K562 (cell line): ENCODE measurements around the gene CEBPE. TPM values are rescaled to one million over a fixed set of nuclear protein-coding genes. Genes with fewer than 3 reads are reported as not detected.

ENCODE experiments used
- ARNT ChIP-seq, 2 experiments: fragments of 450-650 bp; IDR thresholded peaks; 2 replicates each; pipeline ENCODE4 v1.6.1; 2016; ENCODE audit warnings: mild to moderate bottlenecking in 1 of 2
- BDP1 ChIP-seq: IDR thresholded peaks from 3 replicates; pipeline ENCODE4 v1.6.1; 2011; ENCODE audit not compliant: insufficient read length, insufficient read depth
- ELF1 ChIP-seq: fragments of 200-800 bp; sonication (Bioruptor generic); IDR thresholded peaks from 2 replicates; pipeline ENCODE4 v1.6.1; 2016; ENCODE audit warnings: missing genetic modification characterization, missing compliant biosample characterization
- FOXM1 ChIP-seq, 2 experiments: fragments of 450-650 bp in 1 of 2; sonication (generic) in 1 of 2; formaldehyde crosslinking in 1 of 2; IDR thresholded peaks; 2 replicates each; pipeline versions ENCODE4 v1.6.1 to v1.9.0; 2017 to 2022; ENCODE audit warnings: low read depth in 2 of 2, mild to moderate bottlenecking in 2 of 2, missing genetic modification reagents in 1 of 2, moderate library complexity in 1 of 2
- GTF2A2 ChIP-seq: IDR thresholded peaks from 2 replicates; pipeline ENCODE4 v1.6.1; 2016; ENCODE audit warnings: mild to moderate bottlenecking, missing genetic modification characterization, missing compliant biosample characterization
- KAT2B ChIP-seq: IDR thresholded peaks from one replicate; pipeline ENCODE4 v1.6.1; 2012; ENCODE audit warnings: low read depth, mild to moderate bottlenecking, control low read depth, inconsistent platforms, low read length, moderate library complexity
- KLF10 ChIP-seq: fragments of 250-450 bp; sonication (Bioruptor Pico); IDR thresholded peaks from 2 replicates; pipeline ENCODE4 v1.6.1; 2021; ENCODE audit warnings: matching md5 sums
- NONO ChIP-seq, 2 experiments: fragments of 200-400 bp in 1 of 2; fragments of 450-650 bp in 1 of 2; formaldehyde crosslinking in 1 of 2; IDR thresholded peaks; 2 replicates each; pipeline ENCODE4 v1.6.1; 2017; ENCODE audit warnings: low read depth in 2 of 2, mild to moderate bottlenecking in 2 of 2, moderate library complexity in 2 of 2, low read length in 1 of 2
- NR2F6 ChIP-seq: fragments of 450-650 bp; formaldehyde crosslinking; IDR thresholded peaks from 2 replicates; pipeline ENCODE4 v1.4.0; 2020; ENCODE audit warnings: mild to moderate bottlenecking
- PHF21A ChIP-seq: fragments of 450-650 bp; IDR thresholded peaks from 2 replicates; pipeline ENCODE4 v1.6.1; 2017; ENCODE audit warnings: low read depth, borderline replicate concordance
- RBBP5 ChIP-seq: fragments of 200-600 bp; sonication (generic); IDR thresholded peaks from 2 replicates; pipeline ENCODE4 v1.6.1; 2012; ENCODE audit warnings: borderline replicate concordance, mild to moderate bottlenecking, low read length, control low read depth, inconsistent platforms; ENCODE audit not compliant: insufficient read depth, poor library complexity, severe bottlenecking
- RBM17 ChIP-seq: fragments of 200-400 bp; formaldehyde crosslinking; IDR thresholded peaks from 2 replicates; pipeline ENCODE4 v1.6.1; 2017; ENCODE audit warnings: low read depth, mild to moderate bottlenecking, low read length, borderline replicate concordance
- SIN3A ChIP-seq, 2 experiments: fragments of 150-350 bp in 1 of 2; IDR thresholded peaks; 2 replicates each; pipeline ENCODE4 v1.6.1; 2011 to 2016; ENCODE audit warnings: borderline replicate concordance in 2 of 2, low read depth in 2 of 2, low read length in 2 of 2, mild to moderate bottlenecking in 2 of 2, moderate library complexity in 2 of 2; ENCODE audit not compliant: control insufficient read depth in 1 of 2
- SMAD1 ChIP-seq: fragments of 150-350 bp; IDR thresholded peaks from 2 replicates; pipeline ENCODE4 v1.6.1; 2014; ENCODE audit warnings: low read length, low read depth; ENCODE audit not compliant: partially characterized antibody
- SREBF1 ChIP-seq: fragments of 150-350 bp; IDR thresholded peaks from 2 replicates; pipeline ENCODE4 v1.6.1; 2014; ENCODE audit warnings: antibody characterized with exemption, low read depth, low read length, borderline replicate concordance
- ZKSCAN3 ChIP-seq: fragments of 250-450 bp; sonication (Bioruptor Pico); IDR thresholded peaks from 2 replicates; pipeline ENCODE4 v1.4.0; 2020
- ZNF445 ChIP-seq: fragments of 250-450 bp; sonication (Bioruptor Pico); IDR thresholded peaks from 2 replicates; pipeline ENCODE4 v1.4.0; 2020; ENCODE audit warnings: low read depth, mild to moderate bottlenecking, moderate library complexity
- ZNF76 ChIP-seq: fragments of 250-450 bp; sonication (Bioruptor Pico); IDR thresholded peaks from 2 replicates; pipeline ENCODE4 v1.4.0; 2020; ENCODE audit warnings: mild to moderate bottlenecking, moderate library complexity, borderline replicate concordance
- ZNF780A ChIP-seq: fragments of 250-450 bp; sonication (Bioruptor Pico); IDR thresholded peaks from 2 replicates; pipeline ENCODE4 v1.5.0; 2021; ENCODE audit warnings: mild to moderate bottlenecking
- polyA plus RNA-seq, 8 experiments: library from polyadenylated mRNA; depleted of rRNA in 4 of 8; stranded (reverse) in 5 of 8; unstranded in 3 of 8; fragments of >200 nt; fragmentation: Nextera tagmentation in 2 of 8; fragmentation: Illumina TruSeq in 1 of 8; extraction: Ambion mirVana in 2 of 8; extraction: Trizol in 1 of 8; gene quantifications; 2 replicates each; pipeline versions ENCODE4 v1.2.1 to v1.2.3, GENCODE V29; 2011 to 2014; ENCODE audit warnings: inconsistent platforms in 1 of 8, missing spikeins in 1 of 8
- total RNA-seq, 7 experiments: library from RNA; depleted of rRNA in 6 of 7; stranded (reverse); fragments of >200 nt in 6 of 7; fragmentation: Illumina TruSeq in 2 of 7; extraction: Trizol in 2 of 7; gene quantifications; 2 replicates each; pipeline versions ENCODE4 v1.2.1 to v1.2.3, GENCODE V29; 2011 to 2021; ENCODE audit warnings: low replicate concordance in 1 of 7
- TF ChIP-seq, protein P1 (sequence below): sonication (generic); formaldehyde crosslinking; IDR thresholded peaks from 2 replicates; pipeline ENCODE4 v1.8.0; 2022; ENCODE audit warnings: missing genetic modification reagents, mild to moderate bottlenecking, moderate library complexity, borderline replicate concordance
- TF ChIP-seq, protein P2 (sequence below): IDR thresholded peaks from 3 replicates; pipeline ENCODE4 v1.6.1; 2011; ENCODE audit warnings: borderline replicate concordance, mild to moderate bottlenecking, moderate library complexity; ENCODE audit not compliant: insufficient read length; ENCODE audit errors: extremely low read depth
- TF ChIP-seq, protein P3 (sequence below): fragments of 250-450 bp; sonication (Bioruptor Pico); IDR thresholded peaks from 2 replicates; pipeline ENCODE4 v1.5.1; 2021; ENCODE audit warnings: mild to moderate bottlenecking

CEBPE gene
- total and polyA plus RNA-seq, 9 of the 15 experiments (the other 6 are each of a cell fraction or from before 2014, with no cell fraction given), result 0.09 to 0.15 (median 0.13) TPM; not detected in 6

DNA sequence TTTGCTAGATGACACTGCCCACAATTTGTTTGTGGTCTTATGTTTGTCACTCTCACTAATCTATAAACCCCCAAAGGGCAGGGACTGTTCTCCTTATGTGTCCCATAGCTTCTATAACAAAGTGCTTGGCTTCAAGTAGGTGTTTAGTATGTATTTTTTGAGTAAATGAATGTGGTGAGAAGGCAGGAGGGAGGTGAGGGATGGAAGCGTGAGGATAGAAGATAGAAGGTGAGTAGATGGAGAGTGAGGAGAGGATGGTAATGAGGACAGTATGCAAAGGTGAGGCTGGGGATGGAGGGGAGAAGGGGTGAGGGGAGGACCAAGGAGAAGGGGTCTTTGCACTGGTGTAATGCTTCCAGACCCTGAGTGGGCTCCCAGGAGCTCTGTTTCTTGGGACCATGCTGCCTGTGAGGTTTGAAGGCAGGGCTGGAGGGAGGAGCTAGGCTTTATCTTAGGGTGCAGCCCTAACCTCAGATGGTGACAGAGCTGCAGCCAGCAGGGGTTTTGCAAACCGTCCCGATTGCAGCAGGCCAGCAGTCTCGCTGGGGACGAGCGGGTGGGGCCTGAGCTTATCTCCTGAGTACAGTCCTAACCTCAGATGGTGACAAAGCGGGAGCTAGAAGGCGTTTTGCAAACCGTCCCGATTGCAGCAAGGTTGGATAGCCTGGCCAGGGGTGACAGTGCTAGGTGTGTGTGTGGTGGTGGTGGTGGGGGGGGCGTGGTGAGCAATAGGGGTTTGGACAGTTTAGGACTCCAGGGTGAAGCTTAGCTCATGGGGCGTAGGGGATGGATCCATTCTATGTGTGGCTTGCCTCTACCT, 6.5 kb downstream of the CEBPE start (continued):
- no peak for TF ChIP-seq ELF1 (tag)
- TF ChIP-seq NR2F6, result no peak
- TF ChIP-seq ZNF445, result no peak
- TF ChIP-seq NONO (IDR thresholded peaks at IDR 0.05; ENCODE audit: low read depth in 2 of 2, low read length in 1 of 2), result peak in 1 of 2 experiments; percentile 89; a peak in 1 of 4 replicates
- no peak for TF ChIP-seq SIN3A (IDR thresholded peaks at IDR 0.05; ENCODE audit: borderline replicate concordance in 2 of 2, control insufficient read depth in 1 of 2, low read depth in 2 of 2, low read length in 2 of 2)
- peak; percentile 100 for TF ChIP-seq PHF21A
- TF ChIP-seq ZNF76, result no peak
- TF ChIP-seq, protein P1, sequence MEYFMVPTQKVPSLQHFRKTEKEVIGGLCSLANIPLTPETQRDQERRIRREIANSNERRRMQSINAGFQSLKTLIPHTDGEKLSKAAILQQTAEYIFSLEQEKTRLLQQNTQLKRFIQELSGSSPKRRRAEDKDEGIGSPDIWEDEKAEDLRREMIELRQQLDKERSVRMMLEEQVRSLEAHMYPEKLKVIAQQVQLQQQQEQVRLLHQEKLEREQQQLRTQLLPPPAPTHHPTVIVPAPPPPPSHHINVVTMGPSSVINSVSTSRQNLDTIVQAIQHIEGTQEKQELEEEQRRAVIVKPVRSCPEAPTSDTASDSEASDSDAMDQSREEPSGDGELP (CRISPR knock-in tag), result peak; percentile 96
- TF ChIP-seq, protein P2, sequence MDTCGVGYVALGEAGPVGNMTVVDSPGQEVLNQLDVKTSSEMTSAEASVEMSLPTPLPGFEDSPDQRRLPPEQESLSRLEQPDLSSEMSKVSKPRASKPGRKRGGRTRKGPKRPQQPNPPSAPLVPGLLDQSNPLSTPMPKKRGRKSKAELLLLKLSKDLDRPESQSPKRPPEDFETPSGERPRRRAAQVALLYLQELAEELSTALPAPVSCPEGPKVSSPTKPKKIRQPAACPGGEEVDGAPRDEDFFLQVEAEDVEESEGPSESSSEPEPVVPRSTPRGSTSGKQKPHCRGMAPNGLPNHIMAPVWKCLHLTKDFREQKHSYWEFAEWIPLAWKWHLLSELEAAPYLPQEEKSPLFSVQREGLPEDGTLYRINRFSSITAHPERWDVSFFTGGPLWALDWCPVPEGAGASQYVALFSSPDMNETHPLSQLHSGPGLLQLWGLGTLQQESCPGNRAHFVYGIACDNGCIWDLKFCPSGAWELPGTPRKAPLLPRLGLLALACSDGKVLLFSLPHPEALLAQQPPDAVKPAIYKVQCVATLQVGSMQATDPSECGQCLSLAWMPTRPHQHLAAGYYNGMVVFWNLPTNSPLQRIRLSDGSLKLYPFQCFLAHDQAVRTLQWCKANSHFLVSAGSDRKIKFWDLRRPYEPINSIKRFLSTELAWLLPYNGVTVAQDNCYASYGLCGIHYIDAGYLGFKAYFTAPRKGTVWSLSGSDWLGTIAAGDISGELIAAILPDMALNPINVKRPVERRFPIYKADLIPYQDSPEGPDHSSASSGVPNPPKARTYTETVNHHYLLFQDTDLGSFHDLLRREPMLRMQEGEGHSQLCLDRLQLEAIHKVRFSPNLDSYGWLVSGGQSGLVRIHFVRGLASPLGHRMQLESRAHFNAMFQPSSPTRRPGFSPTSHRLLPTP, result no peak
- peak; percentile 100 for TF ChIP-seq SMAD1
- TF ChIP-seq SREBF1, result no peak
- TF ChIP-seq, protein P3, sequence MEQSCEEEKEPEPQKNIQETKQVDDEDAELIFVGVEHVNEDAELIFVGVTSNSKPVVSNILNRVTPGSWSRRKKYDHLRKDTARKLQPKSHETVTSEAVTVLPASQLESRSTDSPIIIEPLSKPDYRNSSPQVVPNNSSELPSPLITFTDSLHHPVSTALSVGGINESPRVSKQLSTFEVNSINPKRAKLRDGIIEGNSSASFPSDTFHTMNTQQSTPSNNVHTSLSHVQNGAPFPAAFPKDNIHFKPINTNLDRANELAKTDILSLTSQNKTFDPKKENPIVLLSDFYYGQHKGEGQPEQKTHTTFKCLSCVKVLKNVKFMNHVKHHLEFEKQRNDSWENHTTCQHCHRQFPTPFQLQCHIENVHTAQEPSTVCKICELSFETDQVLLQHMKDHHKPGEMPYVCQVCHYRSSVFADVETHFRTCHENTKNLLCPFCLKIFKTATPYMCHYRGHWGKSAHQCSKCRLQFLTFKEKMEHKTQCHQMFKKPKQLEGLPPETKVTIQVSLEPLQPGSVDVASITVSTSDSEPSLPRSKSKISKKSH (CRISPR knock-in tag), result no peak
- TF ChIP-seq GTF2A2 (tag), result no peak
- peak; percentile 92 for TF ChIP-seq FOXM1 (IDR thresholded peaks at IDR 0.05; ENCODE audit: low read depth)
- peak; percentile 47; the same call in 1 of the 2 replicates for TF ChIP-seq FOXM1 (CRISPR knock-in tag; IDR thresholded peaks at IDR 0.05; ENCODE audit: low read depth)
- TF ChIP-seq ZNF780A, result no peak
- TF ChIP-seq KLF10 (CRISPR knock-in tag), result no peak
- TF ChIP-seq KAT2B, result no peak
- TF ChIP-seq ARNT (IDR thresholded peaks at IDR 0.05), result peak; percentile 85 to 86
- peak; percentile 18 for TF ChIP-seq RBBP5
- TF ChIP-seq BDP1, result no peak
- no peak for TF ChIP-seq RBM17
- no peak for TF ChIP-seq ZKSCAN3 (CRISPR knock-in tag)
